Stimulated activated CD4-positive, alpha-beta T cell treated with anti-CD3 and anti-CD28 coated beads, Interleukin-4, amount 100 ng/mL, for 1 hour (primary cell): Measurements from ENCODE around the gene P3H3.

Experiments
- DNase-seq: peaks from one replicate; pipeline ENCODE4 v3.0.0-alpha.2; 2020

P3H3 gene

GRCh38 chr12:6799147-6799546 lies 29.1 kb upstream of the P3H3 start:
- DNase-seq: no peak

GRCh38 chr12:6807170-6807569 lies 21.0 kb upstream of the P3H3 start:
- DNase-seq: no peak

- no peak for DNase-seq
Measured at GRCh38 chr12:6809056-6809455, 19.2 kb upstream of the P3H3 start.

- no peak for DNase-seq
Measured at GRCh38 chr12:6810758-6811157, 17.4 kb upstream of the P3H3 start.

- DNase-seq: no peak
Measured at GRCh38 chr12:6813363-6813762, 14.8 kb upstream of the P3H3 start.

- no peak for DNase-seq
Measured at GRCh38 chr12:6816598-6816997, 11.6 kb upstream of the P3H3 start.

GRCh38 chr12:6817098-6817497 lies 11.1 kb upstream of the P3H3 start:
- no peak for DNase-seq

GRCh38 chr12:6817662-6818157 lies 10.5 kb upstream of the P3H3 start:
- DNase-seq: no peak

GRCh38 chr12:6818222-6818621 lies 10.0 kb upstream of the P3H3 start:
- DNase-seq: no peak

- no peak for DNase-seq
Measured at GRCh38 chr12:6818645-6819044, 9.6 kb upstream of the P3H3 start.

GRCh38 chr12:6819106-6820030 lies 8.8 kb upstream of the P3H3 start:
- no peak for DNase-seq

GRCh38 chr12:6820166-6820565 lies 8.0 kb upstream of the P3H3 start:
- no peak for DNase-seq

- no peak for DNase-seq
Measured at GRCh38 chr12:6821591-6822425, 6.4 kb upstream of the P3H3 start, which contains the start of gene GPR162. Gene GPR162, plus strand, starts transcription at chr12:6821821. Its CDS starts 2,078 bp downstream, at chr12:6823899.

GRCh38 chr12:6822426-6823135 lies 5.6 kb upstream of the P3H3 start:
- no peak for DNase-seq

- no peak for DNase-seq
Measured at GRCh38 chr12:6823182-6824084, 4.8 kb upstream of the P3H3 start.

- DNase-seq: no peak
Measured at GRCh38 chr12:6824085-6824775, 4.0 kb upstream of the P3H3 start.

GRCh38 chr12:6824901-6825381 lies 3.3 kb upstream of the P3H3 start:
- no peak for DNase-seq

GRCh38 chr12:6825398-6826124 lies 2.6 kb upstream of the P3H3 start:
- DNase-seq: peak; percentile 83

- no peak for DNase-seq
Measured at GRCh38 chr12:6826125-6826733, 2.0 kb upstream of the P3H3 start.
